ENCODE measurements around the gene PPP1R9A. TPM values are rescaled to one million over a fixed set of nuclear protein-coding genes. Genes with fewer than 3 reads are reported as not detected.

The PPP1R9A gene
- total RNA-seq, 1 donor from 2014 or later = 19.9 TPM

GRCh38 chr7:94890216-94890615 is 17.2 kb upstream of the PPP1R9A start:
- Histone ChIP-seq H3K27me3 (ENCODE audit: control insufficient read depth, insufficient read depth, low read length) (no peaks in the 10 kb centered on the region), H3K36me3 (ENCODE audit: control insufficient read depth, insufficient read depth, low read length) (no peaks in the 10 kb centered on the region), H3K4me3 (ENCODE audit: low read depth, low read length) (no peak overlapping the region)
- no peak for TF ChIP-seq CTCF (IDR thresholded peaks at IDR 0.05; ENCODE audit: insufficient read depth, low read length, poor library complexity, severe bottlenecking)
- DNase-seq (ENCODE audit: low read depth) = no peak

- DNase-seq (ENCODE audit: low read depth) = no peak
- H3K4me3 ChIP-seq (ENCODE audit: low read depth, low read length) = no peak overlapping the region
- no peaks in the 10 kb centered on the region for H3K36me3 ChIP-seq (ENCODE audit: control insufficient read depth, insufficient read depth, low read length)
- no peak for TF ChIP-seq CTCF (IDR thresholded peaks at IDR 0.05; ENCODE audit: insufficient read depth, low read length, poor library complexity, severe bottlenecking)
- no peaks in the 10 kb centered on the region for H3K27me3 ChIP-seq (ENCODE audit: control insufficient read depth, insufficient read depth, low read length)
These were observed 13.7 kb upstream of the PPP1R9A start for GRCh38 chr7:94893661-94894060.

- Histone ChIP-seq H3K36me3 (ENCODE audit: control insufficient read depth, insufficient read depth, low read length) (no peaks in the 10 kb centered on the region), H3K4me3 (ENCODE audit: low read depth, low read length) (no peak overlapping the region), H3K27me3 (ENCODE audit: control insufficient read depth, insufficient read depth, low read length) (no peaks in the 10 kb centered on the region)
- TF ChIP-seq CTCF (IDR thresholded peaks at IDR 0.05; ENCODE audit: insufficient read depth, low read length, poor library complexity, severe bottlenecking) = no peak
- DNase-seq (ENCODE audit: low read depth) = no peak
These were observed 9.9 kb upstream of the PPP1R9A start for GRCh38 chr7:94897541-94897940.

- DNase-seq (ENCODE audit: low read depth) = no peak
- no peak for TF ChIP-seq CTCF (IDR thresholded peaks at IDR 0.05; ENCODE audit: insufficient read depth, low read length, poor library complexity, severe bottlenecking)
- Histone ChIP-seq H3K27me3 (ENCODE audit: control insufficient read depth, insufficient read depth, low read length) (no peaks in the 10 kb centered on the region), H3K4me3 (ENCODE audit: low read depth, low read length) (no peak overlapping the region), H3K36me3 (ENCODE audit: control insufficient read depth, insufficient read depth, low read length) (no peaks in the 10 kb centered on the region)
These were observed 9.1 kb upstream of the PPP1R9A start for GRCh38 chr7:94898340-94898739.

GRCh38 chr7:94901981-94902380 is 5.4 kb upstream of the PPP1R9A start:
- Histone ChIP-seq H3K36me3 (ENCODE audit: control insufficient read depth, insufficient read depth, low read length) (no peaks in the 10 kb centered on the region), H3K27me3 (ENCODE audit: control insufficient read depth, insufficient read depth, low read length) (no peaks in the 10 kb centered on the region), H3K4me3 (ENCODE audit: low read depth, low read length) (no peak overlapping the region)
- DNase-seq (ENCODE audit: low read depth) = no peak
- TF ChIP-seq CTCF (IDR thresholded peaks at IDR 0.05; ENCODE audit: insufficient read depth, low read length, poor library complexity, severe bottlenecking) = no peak

- Histone ChIP-seq H3K27me3 (ENCODE audit: control insufficient read depth, insufficient read depth, low read length) (no peaks in the 10 kb centered on the region), H3K4me3 (ENCODE audit: low read depth, low read length) (no peak overlapping the region), H3K36me3 (ENCODE audit: control insufficient read depth, insufficient read depth, low read length) (no peaks in the 10 kb centered on the region)
- no peak for TF ChIP-seq CTCF (IDR thresholded peaks at IDR 0.05; ENCODE audit: insufficient read depth, low read length, poor library complexity, severe bottlenecking)
- no peak for DNase-seq (ENCODE audit: low read depth)
These were observed 3.4 kb upstream of the PPP1R9A start for GRCh38 chr7:94903971-94904370.

All from kidney epithelial cell (primary cell).